GM19193 (cell line): ENCODE data around the gene PDC.

Experiments used
- POLR2A ChIP-seq: IDR thresholded peaks from 4 replicates; pipeline ENCODE4 v1.6.1; 2011; ENCODE audit not compliant: insufficient read depth, insufficient read length; ENCODE audit errors: extremely low read depth

The PDC gene

DNA sequence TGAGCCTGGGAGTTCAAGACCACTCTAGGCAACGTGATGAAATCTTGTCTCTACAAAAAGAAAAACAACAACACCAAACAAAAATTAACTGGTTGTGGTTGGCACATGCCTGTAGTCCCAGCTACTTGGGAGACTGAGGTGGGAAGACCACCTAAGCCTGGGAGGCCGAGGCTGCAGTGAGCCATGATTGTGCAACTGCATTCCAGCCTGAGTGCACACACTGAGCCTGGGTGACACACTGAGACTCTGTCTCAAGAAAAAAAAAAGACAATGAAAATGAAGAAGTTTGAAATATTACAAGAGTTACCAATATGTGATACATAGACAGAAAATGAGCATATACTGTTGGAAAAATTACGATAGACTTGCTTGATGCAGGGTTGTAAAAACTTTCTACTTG is 31.9 kb downstream of the PDC start:
- no peak for TF ChIP-seq POLR2A

- TF ChIP-seq POLR2A = no peak
Observed at GRCh38 chr1:186426118-186426517, 34.8 kb downstream of the PDC start.

DNA sequence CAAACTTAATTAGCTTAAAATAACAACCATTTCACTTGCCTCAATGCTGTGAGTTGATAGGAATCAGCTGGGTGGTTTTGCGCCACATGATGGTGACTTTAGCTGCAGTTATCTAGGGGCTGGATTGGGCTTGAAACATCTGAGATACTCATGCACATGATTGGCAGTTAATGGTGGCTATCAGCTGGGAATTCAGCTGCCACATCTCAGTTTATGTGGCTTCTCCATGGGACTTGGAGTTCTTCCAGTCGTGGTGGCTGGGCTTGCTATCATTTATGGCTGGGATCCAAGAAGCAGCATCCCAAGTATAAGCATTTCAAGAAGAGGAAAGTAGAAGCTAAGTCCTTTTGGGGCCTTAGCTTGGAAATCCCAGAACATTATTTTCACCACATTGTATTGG is 36.4 kb downstream of the PDC start:
- no peak for TF ChIP-seq POLR2A

DNA sequence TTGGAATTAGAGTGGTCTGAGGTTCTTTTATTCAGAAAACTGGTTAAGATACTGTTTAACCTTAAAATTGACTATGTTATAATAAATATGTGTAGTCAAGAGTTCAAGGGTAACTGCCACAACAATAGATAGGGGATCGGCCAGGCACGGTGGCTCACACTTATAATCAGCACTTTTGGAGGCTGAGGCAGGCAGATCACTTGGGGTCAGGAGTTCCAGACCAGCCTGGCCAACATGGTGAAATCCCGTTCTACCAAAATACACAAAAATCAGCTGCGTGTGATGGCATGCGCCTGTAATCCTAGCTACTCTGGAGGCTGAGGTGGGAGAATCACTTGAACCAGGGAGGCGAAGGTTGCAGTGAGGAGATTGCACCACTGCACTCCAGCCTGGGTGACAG is 39.5 kb downstream of the PDC start:
- TF ChIP-seq POLR2A = no peak

DNA sequence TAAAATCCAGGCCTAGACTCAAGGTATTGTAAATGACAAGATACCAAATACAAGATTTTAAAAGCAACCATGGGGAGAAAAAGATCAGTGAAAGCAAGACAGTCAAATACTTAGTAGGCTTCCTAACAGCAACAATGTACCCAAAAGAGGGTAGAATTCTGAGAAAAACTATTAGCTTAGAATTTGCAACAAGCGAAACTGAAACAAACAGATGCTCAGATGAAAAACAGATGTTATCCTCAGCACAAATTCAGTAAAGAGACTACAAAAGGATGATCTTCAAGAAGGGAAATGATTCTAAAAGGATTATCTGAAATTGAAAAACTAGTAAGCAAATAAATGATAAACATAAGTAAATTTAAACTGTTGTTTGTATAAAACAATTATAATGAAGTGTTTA is 40.0 kb downstream of the PDC start:
- TF ChIP-seq POLR2A = no peak

- no peak for TF ChIP-seq POLR2A
Observed at GRCh38 chr1:186420311-186420710, 40.6 kb downstream of the PDC start.

DNA sequence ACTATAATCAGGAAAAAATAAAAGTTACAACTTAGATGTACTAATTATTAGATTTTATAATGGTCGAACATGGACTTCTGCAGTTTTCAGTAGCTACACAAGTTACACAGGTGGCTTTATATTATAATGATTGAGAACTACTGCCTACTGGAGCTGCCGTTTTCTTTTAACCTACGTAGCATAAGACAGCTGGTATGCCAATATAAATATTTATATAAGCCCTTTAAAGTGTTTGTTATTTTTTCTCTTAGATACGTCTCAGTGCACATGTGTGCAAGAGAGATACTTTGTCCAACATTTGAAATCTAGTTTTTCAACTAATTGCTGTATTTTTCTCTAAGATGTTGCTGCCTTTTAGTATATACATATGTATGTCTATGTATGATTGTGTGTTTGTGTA is 42.4 kb downstream of the PDC start:
- no peak for TF ChIP-seq POLR2A

DNA sequence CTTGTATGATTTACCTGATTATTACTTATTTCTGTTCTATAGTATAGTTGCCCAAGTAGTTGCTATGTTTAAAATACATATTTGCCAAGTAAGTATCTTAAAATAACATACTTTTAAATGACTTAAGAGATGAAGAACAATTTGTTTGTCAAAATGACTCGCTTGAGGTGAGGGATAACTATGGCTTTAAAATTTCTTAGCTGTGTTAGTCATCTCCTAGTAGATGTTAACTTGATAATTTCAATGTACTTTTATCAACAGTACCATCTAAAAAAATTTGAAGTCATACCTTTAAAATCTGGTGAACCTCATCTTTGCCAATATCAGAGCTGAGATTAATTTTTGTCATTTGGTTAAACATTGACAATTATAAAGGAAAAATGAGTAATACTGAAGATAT is 47.6 kb downstream of the PDC start:
- TF ChIP-seq POLR2A = no peak

DNA sequence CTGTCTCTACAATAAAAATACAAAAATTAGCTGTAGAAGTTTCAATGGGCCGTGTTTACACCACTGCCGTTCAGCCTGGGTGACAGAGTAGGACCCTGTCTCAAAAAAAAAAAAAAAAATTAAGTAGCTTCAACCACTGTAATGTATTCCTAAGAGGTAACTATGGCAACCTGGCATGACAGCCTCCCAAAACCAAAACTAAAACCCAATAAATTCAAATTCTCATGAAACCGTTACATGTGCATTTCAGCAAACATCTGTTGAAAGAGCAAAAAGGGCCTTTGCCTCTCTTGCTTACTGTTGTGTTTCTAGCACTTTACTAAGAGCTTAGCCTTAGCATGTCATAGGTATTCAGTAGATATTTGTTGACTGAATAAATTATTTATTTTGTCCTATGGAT is 51.8 kb downstream of the PDC start:
- TF ChIP-seq POLR2A = no peak

GRCh38 chr1:186404454-186405051 is 56.4 kb downstream of the PDC start:
- TF ChIP-seq POLR2A = no peak

- TF ChIP-seq POLR2A = no peak
Observed at GRCh38 chr1:186403632-186404031, 57.3 kb downstream of the PDC start.
